Renal pelvis (tissue), 4 donors: ENCODE results near the gene NAT9. TPM values are rescaled to one million over a fixed set of nuclear protein-coding genes. Genes with fewer than 3 reads are reported as not detected.
A peak's percentile ranks its signal among the peaks of the same experiment; 100 is the strongest.

Experiments
- DNase-seq: peaks from one replicate; pipeline ENCODE4 v3.0.0-alpha.2; 2013
- polyA plus RNA-seq, 3 donors: library from polyadenylated mRNA; unstranded; fragments of 120-200 nt; gene quantifications; one replicate each; pipeline ENCODE4 v1.2.1, GENCODE V29; 2013; ENCODE audit not compliant: insufficient read length in 3 of 3

NAT9 gene
- polyA plus RNA-seq, 3 donors: 45.1 to 54.0 (median 54.0) TPM

GRCh38 chr17:74764751-74765286 is 11.3 kb downstream of the NAT9 start:
- DNase-seq: no peak

- DNase-seq: peak; percentile 84
Observed at GRCh38 chr17:74763565-74764387, 12.4 kb downstream of the NAT9 start.

GRCh38 chr17:74761931-74762330 is 14.2 kb downstream of the NAT9 start:
- DNase-seq: no peak

GRCh38 chr17:74761419-74761818 is 14.7 kb downstream of the NAT9 start:
- no peak for DNase-seq

DNA sequence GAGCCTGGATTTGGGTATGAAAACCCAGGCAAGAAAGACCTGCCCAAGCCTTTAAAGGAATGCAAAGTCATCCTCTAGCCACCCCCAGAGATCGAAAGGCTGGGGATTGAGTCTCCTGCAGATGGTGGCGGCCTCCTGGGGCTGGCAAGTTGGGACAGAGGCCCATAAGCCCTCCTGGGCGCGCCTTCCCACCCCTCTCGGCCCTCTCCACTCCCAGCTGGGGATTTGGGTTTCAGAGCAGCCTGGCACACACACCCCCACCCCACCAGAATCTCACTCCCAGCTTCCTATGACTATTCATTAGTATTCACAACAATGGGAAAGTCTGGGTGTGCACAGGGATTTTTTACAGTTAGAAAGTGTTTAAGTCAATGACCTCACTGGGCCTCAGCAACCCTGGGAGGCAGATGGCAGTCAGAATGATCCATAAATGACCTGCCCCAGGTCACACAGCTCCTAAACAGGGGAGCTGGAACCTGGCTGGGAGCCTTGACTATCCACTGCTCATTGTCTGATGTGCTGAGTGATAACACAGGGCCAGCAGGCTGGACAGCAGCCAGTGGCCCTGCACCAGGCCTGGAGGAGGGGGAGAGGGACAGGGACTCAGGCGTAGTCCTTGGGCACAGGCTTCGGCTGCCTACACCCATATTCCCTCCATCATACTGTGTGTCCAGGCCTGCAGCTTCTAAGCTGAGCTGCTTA is 15.6 kb downstream of the NAT9 start:
- no peak for DNase-seq

DNA sequence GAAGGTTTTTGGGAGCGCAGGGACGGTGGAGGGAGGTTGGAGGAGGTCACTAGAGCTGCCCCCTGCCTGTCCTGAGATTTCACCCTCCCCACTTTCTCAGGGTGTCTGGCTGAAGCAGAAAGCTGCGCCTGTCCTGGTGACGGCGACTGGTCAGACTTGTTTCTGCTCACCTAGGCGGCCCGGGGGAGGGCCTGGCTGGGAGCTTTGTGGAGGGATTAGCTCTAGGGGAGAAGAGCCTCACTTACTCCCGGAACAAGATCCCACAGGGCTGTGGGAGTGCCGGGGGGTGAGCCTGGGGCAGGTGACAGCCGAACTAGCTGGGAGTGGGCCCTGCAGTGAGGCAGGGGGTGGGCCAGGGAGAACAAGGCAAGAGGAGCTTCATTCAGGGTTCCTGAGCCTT is 16.2 kb downstream of the NAT9 start:
- DNase-seq: no peak

DNA sequence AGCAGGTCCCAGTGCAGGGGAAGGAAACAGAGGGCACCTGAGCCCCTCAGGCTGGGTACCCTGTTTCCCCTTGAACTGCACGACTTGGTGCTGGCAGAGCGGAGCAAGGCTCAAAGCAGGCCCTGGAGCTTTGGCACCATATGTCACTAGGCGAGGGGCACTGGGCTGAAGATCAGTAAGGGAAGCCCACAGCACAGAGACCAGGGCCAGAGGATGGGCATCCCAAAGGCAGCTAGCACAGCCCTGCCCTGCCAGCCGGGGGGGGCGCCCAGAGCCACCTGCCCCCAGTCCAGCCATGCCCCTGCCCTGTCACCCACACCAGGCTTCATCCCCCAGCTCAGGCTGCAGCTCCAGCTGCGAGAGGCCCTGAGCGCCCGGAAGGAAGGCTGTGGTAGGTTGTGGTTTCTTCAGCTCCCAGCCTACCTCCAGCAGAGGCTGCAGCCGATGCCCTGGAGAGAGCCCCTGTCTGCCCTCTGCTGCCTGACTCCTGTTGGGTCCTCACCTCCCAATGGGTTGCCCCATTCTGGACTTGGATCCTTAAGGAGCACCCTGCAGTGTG is 16.8 kb downstream of the NAT9 start:
- DNase-seq: no peak

DNA sequence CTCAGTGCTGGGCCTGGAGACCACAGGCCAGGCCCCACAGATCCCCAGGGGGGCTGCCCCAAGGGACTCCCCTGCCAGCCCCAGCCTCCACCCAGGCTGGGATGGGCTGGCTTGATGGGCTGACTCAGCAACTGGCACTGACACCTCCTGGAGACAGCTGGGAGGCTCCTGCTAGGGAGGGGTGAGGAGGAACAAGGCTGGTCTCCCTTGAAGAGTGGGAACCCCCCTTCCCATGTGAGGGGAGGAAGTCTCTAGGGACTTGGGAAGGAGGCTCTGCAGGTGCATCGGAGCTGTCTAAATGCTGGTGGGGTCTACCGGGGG is 17.3 kb downstream of the NAT9 start:
- DNase-seq: no peak

DNA sequence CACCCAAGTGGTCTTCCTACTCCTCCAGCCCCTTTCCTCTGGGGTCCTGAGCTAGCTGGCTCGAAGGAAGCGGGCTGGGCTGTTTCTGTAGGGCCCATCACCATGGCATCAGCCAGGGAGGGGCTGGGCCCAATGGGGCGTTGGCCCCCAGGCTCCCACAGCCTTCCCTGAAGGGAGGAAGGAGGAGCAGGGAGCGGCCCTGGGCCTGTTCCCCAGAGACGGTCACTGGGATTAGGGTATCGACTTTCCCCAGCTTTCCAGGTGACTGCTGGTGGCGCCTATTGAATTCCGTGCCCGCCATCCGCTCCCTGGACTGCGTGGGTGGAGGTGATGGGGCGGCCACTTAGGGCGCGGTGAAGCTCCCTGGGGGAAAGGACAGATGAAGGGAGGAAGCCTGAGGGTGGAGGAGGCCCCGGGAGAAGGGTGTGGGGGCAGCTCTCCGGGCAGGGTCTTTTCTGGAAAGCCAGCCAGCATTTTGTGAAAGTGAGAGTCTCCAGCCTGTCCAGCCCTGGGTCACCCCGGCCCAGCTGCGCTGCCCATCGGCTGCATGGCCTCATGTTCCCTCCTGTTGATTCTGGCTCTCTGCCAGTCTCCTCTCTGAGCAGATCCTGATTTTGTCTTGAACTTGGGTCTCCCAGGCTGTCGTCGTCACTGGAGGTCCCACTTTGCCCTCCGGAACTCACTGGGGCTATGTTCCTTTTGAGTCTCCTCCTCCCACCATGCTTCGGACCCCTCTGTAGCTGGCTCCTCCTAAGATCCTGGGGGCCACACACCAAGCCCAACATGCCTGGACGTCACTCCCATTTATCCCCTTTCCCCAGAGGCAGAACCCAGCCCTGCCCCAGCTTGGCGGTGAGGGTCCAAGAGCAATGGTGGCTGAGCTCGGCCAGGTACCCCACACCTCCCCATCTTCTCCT is 18.0 kb downstream of the NAT9 start:
- DNase-seq: peak; percentile 77

DNA sequence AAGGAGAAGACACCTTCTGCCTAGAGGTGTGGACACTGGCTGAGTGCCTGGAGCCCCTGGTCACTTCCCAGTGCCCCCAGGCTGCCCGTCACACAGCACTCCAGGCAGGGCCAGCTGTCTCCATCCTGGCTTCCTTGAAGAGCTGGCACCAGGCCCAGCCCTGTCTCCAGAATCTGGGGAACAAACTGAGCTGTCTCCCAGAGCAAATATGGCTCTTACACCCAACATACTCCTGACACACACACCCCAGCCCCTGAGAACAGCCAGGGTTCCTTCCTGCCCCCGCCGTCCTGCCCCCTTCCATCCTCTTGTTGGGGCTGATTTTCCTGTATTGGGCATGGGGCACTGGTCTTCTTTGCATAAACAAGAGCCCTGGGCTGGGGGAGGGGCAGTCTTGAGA is 18.6 kb downstream of the NAT9 start:
- no peak for DNase-seq

GRCh38 chr17:74756891-74757290 is 19.3 kb downstream of the NAT9 start:
- no peak for DNase-seq

DNA sequence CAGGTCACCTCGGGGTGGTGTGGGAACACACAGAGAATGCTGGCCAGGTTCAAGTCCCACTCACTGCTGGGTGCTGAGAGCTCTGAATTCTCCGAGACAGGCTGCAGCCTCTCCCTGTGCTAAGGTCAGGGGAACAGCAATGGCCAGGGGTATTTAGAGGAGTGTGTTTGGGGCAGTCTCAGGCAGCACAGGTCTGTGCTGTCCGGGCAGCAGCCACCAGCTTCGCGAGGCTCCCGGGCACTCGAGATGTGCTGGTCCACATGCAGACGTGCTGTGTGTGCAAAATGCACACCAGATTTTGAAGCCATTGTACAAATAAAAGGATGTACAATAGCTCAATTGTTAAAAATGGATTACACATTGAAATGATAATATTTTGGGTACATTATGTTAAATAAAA is 20.6 kb downstream of the NAT9 start:
- DNase-seq: no peak

- no peak for DNase-seq
Observed at GRCh38 chr17:74754832-74755231, 21.3 kb downstream of the NAT9 start.

GRCh38 chr17:74752822-74753401 is 23.2 kb downstream of the NAT9 start:
- no peak for DNase-seq

DNA sequence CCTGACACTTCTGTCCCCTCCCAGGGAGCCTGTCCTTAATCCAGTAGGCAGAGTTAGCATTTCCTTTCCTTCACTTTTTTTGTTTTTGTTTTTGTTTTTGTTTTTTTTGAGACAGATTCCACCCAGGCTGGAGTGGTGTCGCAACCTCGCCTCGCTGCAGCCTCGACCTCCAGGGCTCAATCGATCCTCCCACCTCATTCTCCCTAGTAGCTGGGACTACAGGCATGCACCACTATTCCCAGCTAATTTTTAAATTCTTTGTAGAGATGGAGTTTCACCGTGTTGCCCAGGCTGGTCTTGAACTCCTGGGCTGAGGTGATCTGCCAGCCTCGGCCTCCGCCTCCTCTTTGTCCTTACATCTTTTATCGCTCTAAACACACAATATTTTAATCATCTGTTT is 23.7 kb downstream of the NAT9 start:
- no peak for DNase-seq

- DNase-seq: no peak
Observed at GRCh38 chr17:74750327-74751069, 25.6 kb downstream of the NAT9 start.

DNA sequence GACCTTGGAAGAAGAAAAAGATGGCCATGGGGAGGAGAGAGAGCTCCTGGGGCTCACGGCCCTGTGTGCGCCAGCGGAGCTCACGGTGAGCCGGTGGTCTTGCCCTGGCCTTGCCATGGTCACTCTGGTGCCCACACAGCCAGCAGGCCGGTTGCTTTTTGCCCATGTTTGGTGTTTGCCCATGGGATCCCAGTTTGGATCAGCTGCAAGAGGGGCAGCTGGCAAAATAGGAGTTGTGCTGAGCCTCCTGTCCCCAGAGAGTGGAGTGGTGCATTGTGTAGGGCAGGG is 26.2 kb downstream of the NAT9 start:
- DNase-seq: no peak

- no peak for DNase-seq
Observed at GRCh38 chr17:74749279-74750038, 26.7 kb downstream of the NAT9 start.

DNA sequence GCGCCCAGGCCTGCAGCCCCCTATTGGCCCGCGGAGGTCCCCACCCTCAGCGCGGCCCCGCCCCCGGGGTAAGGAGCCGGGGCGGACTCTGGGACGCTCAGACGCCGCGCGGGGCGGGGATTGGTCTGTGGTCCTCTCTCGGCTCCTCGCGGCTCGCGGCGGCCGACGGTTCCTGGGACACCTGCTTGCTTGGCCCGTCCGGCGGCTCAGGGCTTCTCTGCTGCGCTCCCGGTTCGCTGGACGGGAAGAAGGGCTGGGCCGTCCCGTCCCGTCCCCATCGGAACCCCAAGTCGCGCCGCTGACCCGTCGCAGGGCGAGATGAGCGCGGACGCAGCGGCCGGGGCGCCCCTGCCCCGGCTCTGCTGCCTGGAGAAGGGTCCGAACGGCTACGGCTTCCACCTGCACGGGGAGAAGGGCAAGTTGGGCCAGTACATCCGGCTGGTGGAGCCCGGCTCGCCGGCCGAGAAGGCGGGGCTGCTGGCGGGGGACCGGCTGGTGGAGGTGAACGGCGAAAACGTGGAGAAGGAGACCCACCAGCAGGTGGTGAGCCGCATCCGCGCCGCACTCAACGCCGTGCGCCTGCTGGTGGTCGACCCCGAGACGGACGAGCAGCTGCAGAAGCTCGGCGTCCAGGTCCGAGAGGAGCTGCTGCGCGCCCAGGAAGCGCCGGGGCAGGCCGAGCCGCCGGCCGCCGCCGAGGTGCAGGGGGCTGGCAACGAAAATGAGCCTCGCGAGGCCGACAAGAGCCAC is 27.4 kb downstream of the NAT9 start, which contains the start of gene NHERF1:
Gene NHERF1, plus strand, starts transcription at position 100 of the 750 bp plus-strand sequence. Its CDS starts 219 bp downstream, at position 319.
- DNase-seq: peak; percentile 93

DNA sequence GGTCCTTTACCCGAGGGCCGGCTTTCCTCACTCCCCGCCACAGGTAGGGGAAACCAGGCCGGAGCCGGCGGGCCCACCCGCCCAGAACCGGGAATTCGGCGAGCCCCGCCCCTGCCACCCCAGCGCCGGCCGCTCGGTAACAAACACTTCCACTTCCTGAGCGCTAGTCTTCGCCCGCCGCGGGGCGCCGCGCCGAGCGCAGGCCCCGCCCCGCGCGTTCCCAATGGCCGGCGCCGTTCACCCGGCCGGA is 27.9 kb downstream of the NAT9 start:
- DNase-seq: no peak
